C4-2B (cell line): ENCODE measurements around the gene GDF7.

Source experiments
- ZFX ChIP-seq: fragments of 450-650 bp; IDR thresholded peaks from 2 replicates; pipeline ENCODE4 v1.6.1; 2017
- TF ChIP-seq, protein P1 (sequence below): fragments of 450-650 bp; conservative IDR thresholded peaks from 2 replicates; pipeline ENCODE4 v1.5.1; 2017; ENCODE audit warnings: mild to moderate bottlenecking

DNA sequence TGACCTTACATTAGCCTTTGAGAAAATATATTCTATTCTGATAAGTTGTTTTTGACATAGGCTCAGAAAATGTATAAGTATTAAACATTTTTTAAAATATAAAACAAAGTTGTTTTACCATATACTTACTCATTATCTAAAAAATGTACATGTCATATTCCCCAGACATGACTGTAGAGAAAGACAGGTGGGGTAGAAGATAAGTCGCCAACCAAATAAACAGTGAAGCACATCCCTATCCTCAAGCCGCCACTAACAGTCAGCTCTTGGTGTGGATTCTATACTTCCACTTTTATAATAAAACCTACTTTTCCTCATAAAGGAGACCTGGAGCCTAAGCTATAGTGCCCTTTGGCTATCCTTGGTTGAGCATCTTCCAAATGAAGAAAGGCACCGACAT lies 26.4 kb downstream of the GDF7 start:
- TF ChIP-seq, protein P1, sequence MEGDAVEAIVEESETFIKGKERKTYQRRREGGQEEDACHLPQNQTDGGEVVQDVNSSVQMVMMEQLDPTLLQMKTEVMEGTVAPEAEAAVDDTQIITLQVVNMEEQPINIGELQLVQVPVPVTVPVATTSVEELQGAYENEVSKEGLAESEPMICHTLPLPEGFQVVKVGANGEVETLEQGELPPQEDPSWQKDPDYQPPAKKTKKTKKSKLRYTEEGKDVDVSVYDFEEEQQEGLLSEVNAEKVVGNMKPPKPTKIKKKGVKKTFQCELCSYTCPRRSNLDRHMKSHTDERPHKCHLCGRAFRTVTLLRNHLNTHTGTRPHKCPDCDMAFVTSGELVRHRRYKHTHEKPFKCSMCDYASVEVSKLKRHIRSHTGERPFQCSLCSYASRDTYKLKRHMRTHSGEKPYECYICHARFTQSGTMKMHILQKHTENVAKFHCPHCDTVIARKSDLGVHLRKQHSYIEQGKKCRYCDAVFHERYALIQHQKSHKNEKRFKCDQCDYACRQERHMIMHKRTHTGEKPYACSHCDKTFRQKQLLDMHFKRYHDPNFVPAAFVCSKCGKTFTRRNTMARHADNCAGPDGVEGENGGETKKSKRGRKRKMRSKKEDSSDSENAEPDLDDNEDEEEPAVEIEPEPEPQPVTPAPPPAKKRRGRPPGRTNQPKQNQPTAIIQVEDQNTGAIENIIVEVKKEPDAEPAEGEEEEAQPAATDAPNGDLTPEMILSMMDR, result no peak
- no peak for TF ChIP-seq ZFX
